PC-3 (cell line): Measurements from ENCODE around the gene CATSPER4. TPM values are rescaled to one million over a fixed set of nuclear protein-coding genes. Genes with fewer than 3 reads are reported as not detected.
A peak's percentile ranks its signal among the peaks of the same experiment; 100 is the strongest.

Experiments used
- ATAC-seq: fragments of 200-7000 bp; cut with Tn5 transposase; 2 replicates; pipeline ENCODE4 v1.9.1; 2020; ENCODE audit warnings: mild to moderate bottlenecking, moderate library complexity
- BruUV-seq: library from RNA; stranded (reverse); fragments of 400-500 nt; replicated peaks from 2 replicates; lab custom pipeline; 2021; lab: Mats Ljungman, UMichigan
- CTCF ChIA-PET: fragments of 300-600 bp; sonication (Branson Sonifier 250); formaldehyde crosslinking; loops from one replicate; lab custom pipeline; 2022; ENCODE audit warnings: antibody characterized with exemption; lab: Charles Lee
- POLR2A ChIA-PET: fragments of 300-600 bp; sonication (Branson Sonifier 250); formaldehyde crosslinking; loops from one replicate; lab custom pipeline; 2022; ENCODE audit warnings: antibody characterized with exemption; ENCODE audit not compliant: unreplicated experiment; lab: Charles Lee
- DNase-seq: peaks from one replicate; pipeline ENCODE4 v3.0.0-alpha.2; 2015
- H2AFZ ChIP-seq: fragments of 300-600 bp; sonication (generic); 2 replicates; pipeline ENCODE4 v1.6.0; 2016; ENCODE audit warnings: antibody characterized with exemption, low read length
- H3F3A ChIP-seq: fragments of 300-600 bp; sonication (generic); one replicate; pipeline ENCODE4 v1.6.0; 2017; ENCODE audit warnings: antibody characterized with exemption, low read length, control low read depth, mild to moderate bottlenecking; ENCODE audit not compliant: unreplicated experiment
- H3K27ac ChIP-seq: fragments of 300-600 bp; sonication (generic); 2 replicates; pipeline ENCODE4 v1.5.1; 2016; ENCODE audit warnings: mild to moderate bottlenecking, low read length
- H3K27me3 ChIP-seq: fragments of 300-600 bp; sonication (generic); 2 replicates; pipeline ENCODE4 v1.6.1; 2016; ENCODE audit warnings: low read length, mixed read lengths
- H3K36me3 ChIP-seq: fragments of 300-600 bp; sonication (generic); 2 replicates; pipeline ENCODE4 v1.6.1; 2016; ENCODE audit warnings: low read depth, mixed run types, low read length, mixed read lengths
- H3K4me1 ChIP-seq: fragments of 300-600 bp; sonication (generic); 2 replicates; pipeline ENCODE4 v1.5.1; 2016; ENCODE audit warnings: low read length; ENCODE audit not compliant: insufficient read depth
- H3K4me2 ChIP-seq: fragments of 300-600 bp; sonication (generic); 2 replicates; pipeline ENCODE4 v1.6.0; 2016; ENCODE audit warnings: low read length
- H3K4me3 ChIP-seq: fragments of 300-600 bp; sonication (generic); 2 replicates; pipeline ENCODE4 v1.5.1; 2016; ENCODE audit warnings: mild to moderate bottlenecking, low read length, mixed read lengths
- H3K79me2 ChIP-seq: fragments of 300-600 bp; sonication (generic); 2 replicates; pipeline ENCODE4 v1.6.1; 2017; ENCODE audit warnings: low read length, mixed read lengths
- H3K9ac ChIP-seq: fragments of 300-600 bp; sonication (generic); 2 replicates; pipeline ENCODE4 v1.6.0; 2016; ENCODE audit warnings: mild to moderate bottlenecking, low read length
- H3K9me2 ChIP-seq: fragments of 300-600 bp; sonication (generic); replicated peaks from 2 replicates; pipeline ENCODE4 v1.6.1; 2016; ENCODE audit warnings: mixed run types, low read length, mixed read lengths
- H3K9me3 ChIP-seq: fragments of 300-600 bp; sonication (generic); 2 replicates; pipeline ENCODE4 v1.6.1; 2016; ENCODE audit warnings: low read length, mixed read lengths
- H4K20me1 ChIP-seq: fragments of 300-600 bp; sonication (generic); 2 replicates; pipeline ENCODE4 v1.6.1; 2016; ENCODE audit warnings: low read length, mixed read lengths
- EZH2 ChIP-seq: fragments of 300-600 bp; sonication (generic); IDR thresholded peaks from one replicate; pipeline ENCODE4 v1.6.1; 2017; ENCODE audit warnings: antibody characterized with exemption, mild to moderate bottlenecking, low read length; ENCODE audit not compliant: unreplicated experiment
- EZH2phosphoT487 ChIP-seq: fragments of 300-600 bp; sonication (generic); IDR thresholded peaks from 2 replicates; pipeline ENCODE4 v1.6.1; 2018; ENCODE audit warnings: mild to moderate bottlenecking, antibody characterized with exemption, low read length, borderline replicate concordance
- intact Hi-C: fragments of 100-400 bp; cut with micrococcal nuclease; formaldehyde crosslinking; loops from 2 replicates; pipeline ENCODE4 v1.9.0; 2023
- total RNA-seq: library from RNA; depleted of rRNA; stranded (reverse); fragments of >200 nt; gene quantifications from 2 replicates; pipeline ENCODE4 v1.2.3, GENCODE V29; 2014
- TF ChIP-seq, protein P1 (sequence below): fragments of 300-600 bp; sonication (generic); conservative IDR thresholded peaks from 2 replicates; pipeline ENCODE4 v1.5.1; 2017; ENCODE audit warnings: antibody characterized with exemption, low read depth, mild to moderate bottlenecking, low read length

CATSPER4 gene
- total RNA-seq, 1 experiment from 2014 or later = not detected

DNA sequence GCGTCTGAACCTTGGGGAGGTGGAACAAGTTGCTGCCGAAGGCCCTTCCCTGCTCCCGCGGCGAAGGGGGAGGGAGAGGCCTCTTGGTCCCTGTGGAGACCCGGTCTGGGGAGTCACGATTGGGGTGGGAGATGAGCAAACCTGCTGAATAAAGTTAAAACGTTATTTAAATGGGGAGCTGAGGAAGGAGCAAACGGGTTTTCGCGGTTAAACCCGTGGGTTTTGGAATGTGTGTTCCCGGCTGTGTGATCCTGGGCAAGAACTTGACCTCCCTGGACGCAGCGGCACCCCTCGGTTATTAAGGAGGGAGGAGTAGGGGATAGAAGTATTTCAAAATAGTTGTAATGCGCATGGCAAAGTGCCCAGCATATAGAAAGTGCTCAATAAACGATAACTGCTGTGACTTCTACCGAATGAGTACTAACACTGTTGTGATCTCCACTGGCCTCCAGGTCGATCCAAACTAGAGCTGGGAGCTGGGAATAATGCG is 28.1 kb upstream of the CATSPER4 start:
- peak overlapping the region; percentile 95 for H2AFZ ChIP-seq
- no peak for ATAC-seq
- H3K9me2 ChIP-seq = no peaks in the 10 kb centered on the region
- peak overlapping the region; percentile 98 for H3K4me2 ChIP-seq
- H3K9me3 ChIP-seq = no peaks in the 10 kb centered on the region
- TF ChIP-seq EZH2phosphoT487 (no peak), EZH2 (no peak)
- TF ChIP-seq, protein P1, sequence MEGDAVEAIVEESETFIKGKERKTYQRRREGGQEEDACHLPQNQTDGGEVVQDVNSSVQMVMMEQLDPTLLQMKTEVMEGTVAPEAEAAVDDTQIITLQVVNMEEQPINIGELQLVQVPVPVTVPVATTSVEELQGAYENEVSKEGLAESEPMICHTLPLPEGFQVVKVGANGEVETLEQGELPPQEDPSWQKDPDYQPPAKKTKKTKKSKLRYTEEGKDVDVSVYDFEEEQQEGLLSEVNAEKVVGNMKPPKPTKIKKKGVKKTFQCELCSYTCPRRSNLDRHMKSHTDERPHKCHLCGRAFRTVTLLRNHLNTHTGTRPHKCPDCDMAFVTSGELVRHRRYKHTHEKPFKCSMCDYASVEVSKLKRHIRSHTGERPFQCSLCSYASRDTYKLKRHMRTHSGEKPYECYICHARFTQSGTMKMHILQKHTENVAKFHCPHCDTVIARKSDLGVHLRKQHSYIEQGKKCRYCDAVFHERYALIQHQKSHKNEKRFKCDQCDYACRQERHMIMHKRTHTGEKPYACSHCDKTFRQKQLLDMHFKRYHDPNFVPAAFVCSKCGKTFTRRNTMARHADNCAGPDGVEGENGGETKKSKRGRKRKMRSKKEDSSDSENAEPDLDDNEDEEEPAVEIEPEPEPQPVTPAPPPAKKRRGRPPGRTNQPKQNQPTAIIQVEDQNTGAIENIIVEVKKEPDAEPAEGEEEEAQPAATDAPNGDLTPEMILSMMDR = no peak
- no TSS peak for BruUV-seq
- H3K27me3 ChIP-seq = no peaks in the 10 kb centered on the region
- H3K4me1 ChIP-seq = 0 out of 2 replicates have a peak, but pooled peaks cover 4% of the 10 kb centered on the region
- H3K9ac ChIP-seq = no peak overlapping the region
- POLR2A ChIA-PET = interaction anchor here (0.5 kb wide), 1 partner anchor 121 kb away, joined by 4 read pairs; no protein-coding TSS in a partner anchor
- no peak overlapping the region for H3K27ac ChIP-seq
- H3K4me3 ChIP-seq = peak overlapping the region; percentile 74
- intact Hi-C loops = loop anchor here (5.0 kb wide), 1 partner anchor 55 kb away; no protein-coding TSS in a partner anchor
- no peaks in the 10 kb centered on the region for H3K36me3 ChIP-seq
- peak; percentile 13 for DNase-seq
- H3K79me2 ChIP-seq = no peaks in the 10 kb centered on the region
- CTCF ChIA-PET = no interaction called here
- H3F3A ChIP-seq = no peaks in the 10 kb centered on the region
- H4K20me1 ChIP-seq = no peaks in the 10 kb centered on the region

DNA sequence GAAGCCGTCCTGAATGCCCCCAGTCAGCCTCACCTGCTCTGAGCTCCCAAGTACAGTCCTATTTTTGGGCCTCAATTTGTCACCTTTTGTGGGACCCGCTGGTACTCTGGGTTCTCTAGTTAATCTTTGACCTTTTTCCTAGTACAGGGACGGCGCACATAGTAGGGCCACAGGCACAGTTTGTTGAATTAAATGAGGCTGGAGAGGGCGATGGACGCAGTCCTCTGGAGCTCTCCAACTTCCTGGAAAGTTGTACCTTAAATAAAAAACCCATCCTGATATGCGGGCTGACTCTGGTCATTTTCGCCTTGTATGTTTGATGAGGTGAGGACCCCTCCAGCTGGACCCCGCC is 26.7 kb upstream of the CATSPER4 start:
- Histone ChIP-seq H3K4me3 (peak overlapping the region; percentile 65; the same call in 1 of the 2 replicates), H3K79me2 (no peaks in the 10 kb centered on the region), H3K9me2 (no peaks in the 10 kb centered on the region), H3K4me1 (0 out of 2 replicates have a peak, but pooled peaks cover 4% of the 10 kb centered on the region), H3F3A (no peaks in the 10 kb centered on the region), H3K27me3 (no peaks in the 10 kb centered on the region), H3K4me2 (peak overlapping the region; percentile 82), H3K9me3 (no peaks in the 10 kb centered on the region), H3K27ac (no peak overlapping the region), H4K20me1 (no peaks in the 10 kb centered on the region), H2AFZ (peak overlapping the region; percentile 88), H3K36me3 (no peaks in the 10 kb centered on the region), H3K9ac (no peak overlapping the region)
- ATAC-seq (no peak), DNase-seq (no peak)
- no TSS peak for BruUV-seq
- TF ChIP-seq, protein P1 = no peak
- TF ChIP-seq EZH2phosphoT487 = no peak
- ChIA-PET POLR2A (no interaction called here), CTCF (no interaction called here)
- intact Hi-C loops = loop anchor here (5.0 kb wide), 1 partner anchor 56 kb away; no protein-coding TSS in a partner anchor
